NCI-H146 (cell line): ENCODE data around the gene TMEM143.
"Not testable (repeated sequence)": the region's sequence is repeated elsewhere in the genome, so short reads cannot be mapped to it uniquely, and the experiment has no call there.

ENCODE experiments used
- DNase-seq: peaks from one replicate; lab custom pipeline; 2025; lab: John Stamatoyannopoulos, UW

Gene TMEM143

DNA sequence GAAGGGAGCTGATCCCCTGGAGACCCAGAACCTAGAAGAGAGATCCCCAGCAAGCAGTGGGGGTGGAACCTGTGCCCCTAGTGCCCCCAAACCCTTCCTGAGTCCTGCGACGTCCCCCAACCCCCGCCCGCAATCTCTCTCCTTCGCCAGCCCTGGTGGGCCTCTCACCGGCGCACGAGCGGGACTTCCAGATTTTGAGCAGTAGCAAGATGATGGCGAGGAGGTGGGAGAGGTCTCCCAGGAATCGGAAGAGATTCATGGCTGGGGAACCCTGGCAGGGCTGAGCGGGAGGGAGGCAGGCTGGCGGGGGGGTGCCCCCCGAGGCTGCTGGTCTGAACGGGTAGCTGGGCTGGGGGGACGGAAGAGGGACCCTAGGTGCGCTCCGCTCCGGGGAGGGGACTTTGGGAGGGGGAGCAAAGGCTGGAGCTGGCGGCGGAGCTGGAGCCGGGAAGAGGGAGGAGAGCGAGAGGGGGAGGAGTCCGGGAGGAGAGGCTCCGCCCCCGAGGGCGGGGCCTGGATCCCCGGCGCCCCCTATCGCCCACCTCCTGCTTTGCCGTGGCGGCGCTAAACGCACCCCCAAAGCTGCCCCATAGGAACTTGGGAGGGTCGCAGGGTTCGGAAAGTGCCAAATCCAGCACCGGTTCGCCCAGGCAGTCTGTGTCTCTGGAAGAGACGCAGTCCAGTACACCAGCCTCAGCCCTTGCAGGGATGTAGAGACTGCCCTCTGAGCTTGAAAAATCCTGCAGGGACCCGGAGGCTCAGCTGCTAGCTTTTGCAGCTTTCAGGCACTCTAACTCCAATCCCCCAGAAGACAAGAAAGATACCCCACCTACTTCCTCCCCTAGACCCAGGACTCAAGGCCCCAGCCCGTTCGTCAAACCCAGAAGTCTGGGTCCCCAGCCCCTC is 27.6 kb upstream of the TMEM143 start, which contains the start of gene KDELR1:
Gene KDELR1, minus strand, starts transcription at position 452 of the 906 bp plus-strand sequence. Its CDS starts 193 bp downstream, at position 259.
- peak; percentile 71 for DNase-seq

DNA sequence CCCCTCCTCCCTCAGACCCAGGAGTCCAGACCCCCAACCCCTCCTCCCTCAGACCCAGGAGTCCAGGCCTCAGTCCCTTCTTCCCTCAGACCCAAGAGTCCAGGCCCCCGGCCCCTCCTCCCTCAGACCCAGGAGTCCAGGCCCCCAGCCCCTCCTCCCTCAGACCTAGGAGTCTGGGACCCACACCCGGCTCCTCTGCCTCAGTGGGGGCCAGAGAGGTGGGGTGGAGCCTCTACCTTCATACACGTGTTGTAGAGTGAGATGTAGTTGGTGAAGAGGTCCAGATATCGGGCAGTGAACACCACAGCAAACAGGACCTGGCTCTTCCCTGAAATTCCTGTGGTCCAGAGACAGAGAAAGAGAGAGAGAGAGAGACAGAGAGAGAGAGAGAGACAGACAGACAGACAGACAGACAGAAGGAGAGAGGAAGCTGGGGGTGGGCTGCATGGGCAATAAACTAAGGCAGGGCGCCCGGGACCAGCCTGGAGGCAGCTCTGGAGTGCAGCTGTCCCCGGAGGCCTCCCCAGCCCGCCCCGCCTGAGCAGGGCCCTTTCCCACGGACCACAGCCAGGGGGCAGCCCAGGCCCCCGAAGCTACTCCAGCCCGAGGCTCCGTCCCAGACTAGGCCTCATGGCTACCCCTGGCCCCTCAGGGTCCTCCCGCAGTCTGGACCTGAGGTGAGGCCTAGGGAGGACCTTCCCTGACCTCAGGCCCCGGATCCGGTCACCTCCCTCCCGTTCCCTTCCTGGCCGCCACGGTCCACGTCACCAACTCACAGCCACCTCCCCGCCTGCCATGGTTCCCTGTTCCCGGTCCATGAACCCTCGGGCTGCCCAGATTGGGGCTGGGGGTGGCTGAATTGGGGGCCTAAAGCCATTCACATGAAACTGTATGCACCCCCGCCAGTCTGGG is 26.7 kb upstream of the TMEM143 start:
- DNase-seq, result peak; percentile 59

DNA sequence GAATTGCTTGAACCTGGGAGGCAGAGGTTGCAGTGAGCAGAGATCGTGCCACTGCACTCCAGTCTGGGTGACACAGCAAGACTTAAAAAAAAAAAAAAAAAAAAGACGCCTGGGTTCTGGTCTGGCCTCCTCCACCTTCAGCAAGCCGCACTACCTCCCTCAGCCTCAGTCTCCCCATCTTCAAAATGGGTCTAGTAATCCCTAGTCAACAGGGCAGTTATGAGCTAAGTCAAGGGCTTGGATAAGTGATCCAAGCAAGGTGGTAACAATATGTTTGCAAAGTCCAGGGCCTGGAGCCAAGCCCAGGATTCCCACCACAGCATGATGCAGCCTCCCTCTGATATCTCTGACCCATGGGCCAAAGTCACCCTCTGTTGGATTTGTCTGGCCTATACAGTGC is 23.2 kb upstream of the TMEM143 start:
- DNase-seq, result no peak

DNA sequence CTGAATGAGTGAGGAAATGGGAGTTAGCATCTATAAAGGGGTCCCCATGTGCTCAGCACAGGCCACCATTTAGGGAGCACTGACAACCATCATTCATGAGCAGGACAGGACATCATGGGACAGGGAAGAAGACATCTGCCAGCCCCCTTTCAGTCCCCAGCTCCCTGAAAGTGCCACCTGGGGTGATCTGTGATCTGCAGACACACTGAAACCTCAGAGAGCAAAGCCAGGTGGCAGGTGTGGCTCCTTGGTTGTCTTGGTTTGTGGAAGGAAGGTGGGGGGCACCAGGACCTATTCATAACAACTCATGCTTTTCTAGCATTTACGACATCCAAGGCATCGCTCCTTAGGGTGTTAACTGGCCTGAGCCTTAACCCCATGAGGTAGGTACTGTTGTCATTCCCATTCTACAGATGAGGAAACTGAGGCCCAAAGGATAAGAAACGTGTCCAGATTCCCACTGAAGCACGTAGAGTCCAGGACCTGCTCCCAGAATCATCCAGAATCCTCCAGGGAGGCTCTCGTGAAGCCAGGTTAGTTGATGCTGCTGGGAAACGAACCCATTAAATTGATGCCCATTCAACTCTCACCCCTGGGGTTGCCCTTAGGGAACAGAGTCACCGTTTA is 21.8 kb upstream of the TMEM143 start:
- no peak for DNase-seq

DNA sequence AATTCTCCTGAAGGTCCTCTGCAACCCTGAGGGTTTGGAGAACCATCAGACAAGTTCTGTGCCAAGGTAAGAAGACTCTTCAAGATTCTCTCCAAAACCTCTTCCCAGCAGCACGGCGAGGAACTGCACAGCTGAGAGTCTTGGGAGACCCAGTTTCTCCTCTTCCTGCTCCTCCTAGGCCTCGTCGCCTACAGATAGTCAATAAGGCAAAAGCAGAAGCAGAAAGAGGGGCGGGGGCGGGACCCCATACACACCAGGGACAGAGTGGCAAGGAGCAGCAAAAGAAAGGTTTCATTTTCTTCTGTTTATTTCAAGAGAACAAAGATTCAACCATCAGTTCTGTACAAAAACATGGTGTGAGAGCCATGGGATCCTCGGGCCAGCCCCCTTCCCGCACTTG is 18.5 kb upstream of the TMEM143 start:
- DNase-seq, result no peak

DNA sequence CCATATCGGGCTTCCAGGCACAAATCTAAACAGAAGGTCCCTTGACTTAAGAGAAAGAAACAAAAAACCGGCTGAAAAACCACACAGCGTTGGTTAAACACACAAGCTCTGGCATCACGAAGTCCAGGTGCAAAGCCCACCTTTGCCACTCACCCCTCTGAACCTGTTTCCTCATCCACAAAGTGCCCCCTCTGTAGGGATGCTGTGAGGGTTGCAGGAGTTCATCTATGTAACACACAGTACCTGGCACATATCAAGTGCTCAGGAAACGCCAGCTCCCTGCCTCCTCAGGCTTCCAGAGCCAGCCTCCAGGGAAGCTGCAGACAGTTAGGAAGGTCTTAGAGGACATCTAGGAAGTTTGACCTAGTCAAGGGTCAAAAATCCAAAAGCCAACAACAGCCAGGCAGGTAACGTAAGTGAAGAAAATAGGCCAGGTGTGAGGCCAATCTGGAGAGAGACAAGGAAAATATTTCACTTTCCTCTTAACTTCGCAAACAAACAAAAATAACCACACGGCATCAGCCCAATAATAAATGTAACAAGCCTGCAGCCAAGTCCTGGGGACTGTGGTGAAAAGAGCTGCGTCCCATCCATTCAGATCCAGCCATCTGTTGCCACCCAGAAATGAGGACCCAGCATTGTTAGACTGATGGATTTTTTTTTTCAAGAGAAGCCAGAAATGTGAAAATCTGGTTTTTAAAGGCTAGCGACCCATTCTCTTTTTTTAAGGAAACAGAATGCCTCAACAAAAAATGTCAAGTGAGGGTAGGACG is 17.6 kb upstream of the TMEM143 start:
- DNase-seq, result no peak

DNA sequence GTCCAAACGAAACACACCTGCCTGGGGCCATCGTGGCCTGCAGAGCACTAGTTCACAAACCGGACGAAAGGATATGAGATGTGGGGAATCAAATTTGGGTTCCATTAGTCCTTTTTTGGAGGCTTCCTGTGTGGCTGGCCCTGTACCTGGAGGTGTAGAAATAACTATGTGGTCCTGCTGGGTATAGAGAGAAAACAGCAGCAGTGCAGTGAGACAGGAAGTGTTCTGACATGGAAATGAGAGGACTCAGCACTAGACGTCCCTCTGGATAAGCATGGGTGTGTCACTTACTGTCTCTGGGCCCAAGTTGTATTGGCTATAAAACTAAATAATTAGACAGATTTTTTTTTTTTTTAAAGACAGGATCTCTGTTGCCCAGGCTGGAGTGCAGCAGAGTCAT is 15.3 kb upstream of the TMEM143 start:
- DNase-seq, result no peak

DNA sequence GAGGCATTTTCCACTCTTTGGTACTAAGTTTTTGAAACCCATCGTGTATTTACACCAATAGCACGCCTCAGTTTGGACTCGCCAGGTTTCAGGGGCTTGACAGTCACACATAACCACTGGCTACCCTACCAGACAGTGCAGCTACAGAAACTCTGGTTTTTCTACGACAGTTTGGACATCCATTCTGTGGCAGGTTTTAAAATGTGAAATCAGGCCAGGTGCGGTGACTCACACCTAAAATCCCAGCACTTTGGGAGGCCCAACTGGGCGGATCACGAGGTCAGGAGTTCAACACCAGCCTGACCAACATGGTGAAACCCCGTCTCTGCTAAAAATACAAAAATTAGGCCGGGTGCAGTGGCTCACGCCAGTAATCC is 14.4 kb upstream of the TMEM143 start:
- DNase-seq, result no peak

DNA sequence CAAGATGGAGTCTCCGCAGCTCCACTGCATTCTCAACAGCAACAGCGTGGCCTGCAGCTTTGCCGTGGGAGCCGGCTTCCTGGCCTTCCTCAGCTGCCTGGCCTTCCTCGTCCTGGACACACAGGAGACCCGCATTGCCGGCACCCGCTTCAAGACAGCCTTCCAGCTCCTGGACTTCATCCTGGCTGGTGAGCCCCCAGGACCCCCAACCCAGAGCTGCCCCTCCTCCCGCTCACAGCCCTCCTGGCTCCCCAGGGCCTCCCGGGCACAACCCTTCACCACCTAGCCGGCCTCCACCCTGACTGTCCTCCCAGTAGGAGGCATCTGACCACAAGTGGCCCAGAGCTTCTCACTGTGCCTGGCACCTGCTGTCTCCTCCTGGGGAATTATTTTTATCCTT is 9.8 kb upstream of the TMEM143 start:
- no peak for DNase-seq

DNA sequence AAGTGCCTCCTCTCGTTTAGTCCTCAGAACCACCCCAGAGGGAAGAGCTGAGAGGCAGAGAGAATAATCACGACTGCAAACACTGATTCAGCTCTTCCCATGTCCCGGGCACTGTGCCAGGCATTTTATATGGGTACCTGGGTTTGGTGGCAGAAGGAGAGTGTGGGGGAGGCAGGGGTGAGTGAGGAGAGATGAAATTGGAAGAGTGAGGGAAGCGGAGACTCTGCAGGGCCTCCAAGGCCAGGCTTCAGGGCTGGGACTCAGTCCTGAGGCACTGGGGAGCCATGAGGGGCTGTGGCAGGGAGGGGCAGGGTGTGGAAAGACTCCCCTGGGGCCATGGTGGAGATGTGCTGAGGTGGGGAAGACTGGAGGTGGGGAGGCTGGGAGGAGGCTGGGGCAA is 9.2 kb upstream of the TMEM143 start:
- DNase-seq, result peak; percentile 41

DNA sequence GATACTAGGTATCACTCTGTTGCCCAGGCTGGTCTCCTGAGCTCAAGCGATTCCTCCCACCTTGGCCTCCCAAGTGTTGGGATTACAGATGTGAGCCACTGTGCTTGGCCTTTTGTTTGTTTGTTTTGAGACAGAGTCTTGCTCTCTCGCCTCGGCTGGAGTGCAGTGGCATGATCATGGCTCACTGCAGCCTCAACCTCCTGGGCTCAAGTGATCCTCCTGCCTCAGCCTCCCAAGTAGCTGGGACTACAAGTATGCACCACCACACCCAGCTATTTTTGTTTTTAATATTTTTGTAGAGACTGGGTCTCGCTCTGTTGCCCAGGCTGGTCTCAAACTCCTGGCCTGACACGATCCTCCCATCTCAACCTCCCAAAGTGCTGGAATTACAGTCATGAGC is 8.0 kb upstream of the TMEM143 start:
- DNase-seq, result not testable (repeated sequence)

DNA sequence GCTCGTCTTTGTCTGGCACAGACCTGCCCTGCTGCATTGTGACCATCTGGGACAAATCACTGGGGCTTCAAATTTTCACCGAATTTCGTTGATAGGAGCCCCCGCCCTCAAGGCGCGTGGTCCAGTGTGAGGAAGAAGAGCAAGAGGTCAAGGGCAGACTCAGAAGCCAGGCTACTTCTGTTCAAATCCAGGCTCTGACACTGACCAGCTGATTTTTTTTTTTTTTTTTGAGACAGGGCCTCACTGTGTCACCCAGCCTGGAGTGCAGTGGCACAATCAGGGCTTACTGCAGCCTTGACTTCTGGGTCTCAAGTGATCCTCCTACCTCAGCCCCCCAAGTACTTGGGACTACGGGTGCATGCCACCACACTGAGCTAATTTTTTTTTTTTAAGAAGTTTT is 7.6 kb upstream of the TMEM143 start:
- DNase-seq, result no peak

DNA sequence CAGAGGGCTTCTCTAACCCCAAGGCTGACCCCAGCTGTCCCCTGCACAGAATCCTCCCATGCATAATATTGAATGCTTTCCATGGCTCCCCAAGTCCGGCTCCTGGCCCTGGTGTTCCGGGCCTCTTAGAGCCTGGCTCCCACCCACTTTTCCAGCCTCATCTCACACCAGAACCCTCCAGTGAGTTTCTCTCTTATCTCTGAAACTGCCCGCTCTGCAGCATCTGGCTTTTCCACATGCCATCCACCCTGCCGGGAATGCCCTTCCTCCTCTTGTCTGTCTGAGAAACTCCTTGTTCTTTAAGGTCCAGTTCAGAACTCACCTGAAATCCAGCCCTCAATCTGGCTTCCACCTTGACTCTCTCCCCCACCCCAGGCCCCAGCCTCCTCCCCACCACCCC is 7.2 kb upstream of the TMEM143 start:
- DNase-seq, result no peak

DNA sequence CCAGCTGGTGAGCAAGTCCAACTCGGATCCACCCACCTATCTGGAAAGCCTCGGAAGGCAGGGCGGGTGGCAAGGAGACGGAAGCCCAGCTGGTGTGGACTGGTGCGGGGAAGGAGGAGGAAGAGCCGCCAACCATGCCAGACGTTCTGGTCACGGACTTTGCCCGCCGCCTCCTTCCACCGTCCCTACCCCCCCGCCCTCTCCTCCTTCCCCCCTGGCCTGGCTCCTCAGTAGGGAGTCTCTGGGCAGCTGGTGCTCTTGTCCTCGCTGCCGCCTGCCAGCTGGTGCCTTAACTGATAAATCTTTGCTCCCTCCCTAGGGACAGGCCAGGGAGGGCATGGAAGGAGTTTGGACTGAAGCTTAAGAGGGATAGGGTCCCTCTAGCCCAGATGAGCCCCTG is 5.2 kb upstream of the TMEM143 start:
- peak; percentile 90 for DNase-seq

DNA sequence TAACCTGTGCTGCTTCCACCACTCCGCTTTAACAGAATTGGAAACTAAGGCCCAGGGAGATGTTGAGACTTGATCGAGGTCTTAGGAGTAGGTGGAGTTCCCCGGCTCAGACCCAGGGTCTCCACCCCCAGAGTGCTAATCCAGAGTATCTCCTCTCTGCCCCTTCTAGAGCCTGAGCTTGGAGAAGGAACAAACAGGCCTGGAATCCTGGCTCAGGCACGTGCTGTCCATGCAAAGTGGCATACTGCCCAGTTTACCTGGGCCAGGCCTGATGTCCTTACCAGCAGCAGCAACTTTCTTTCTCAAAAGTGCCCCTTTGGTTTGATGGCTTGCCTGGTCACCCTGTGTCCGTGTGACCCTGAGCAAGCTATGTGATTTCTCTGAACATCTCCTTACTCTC is 4.1 kb upstream of the TMEM143 start:
- no peak for DNase-seq

DNA sequence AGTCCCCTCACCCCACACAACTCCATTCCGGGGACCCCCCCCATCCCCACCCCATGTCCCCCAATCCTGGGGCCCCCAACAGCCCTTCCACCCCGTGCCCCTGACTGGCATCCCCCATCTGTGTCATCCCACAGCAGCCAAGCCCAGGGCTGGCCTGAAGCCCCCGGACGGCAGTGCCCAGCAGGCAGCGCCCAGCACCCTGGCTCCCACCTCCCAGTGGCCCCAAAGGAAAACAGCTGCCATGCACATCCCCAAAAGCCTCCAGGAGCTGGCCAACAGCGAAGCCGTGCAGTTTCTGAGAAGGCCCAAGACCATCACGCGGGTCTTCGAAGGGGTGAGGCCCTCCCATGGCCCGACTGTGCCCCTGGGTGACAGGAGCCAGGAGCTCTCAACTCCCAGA is 1.9 kb upstream of the TMEM143 start:
- DNase-seq, result no peak

DNA sequence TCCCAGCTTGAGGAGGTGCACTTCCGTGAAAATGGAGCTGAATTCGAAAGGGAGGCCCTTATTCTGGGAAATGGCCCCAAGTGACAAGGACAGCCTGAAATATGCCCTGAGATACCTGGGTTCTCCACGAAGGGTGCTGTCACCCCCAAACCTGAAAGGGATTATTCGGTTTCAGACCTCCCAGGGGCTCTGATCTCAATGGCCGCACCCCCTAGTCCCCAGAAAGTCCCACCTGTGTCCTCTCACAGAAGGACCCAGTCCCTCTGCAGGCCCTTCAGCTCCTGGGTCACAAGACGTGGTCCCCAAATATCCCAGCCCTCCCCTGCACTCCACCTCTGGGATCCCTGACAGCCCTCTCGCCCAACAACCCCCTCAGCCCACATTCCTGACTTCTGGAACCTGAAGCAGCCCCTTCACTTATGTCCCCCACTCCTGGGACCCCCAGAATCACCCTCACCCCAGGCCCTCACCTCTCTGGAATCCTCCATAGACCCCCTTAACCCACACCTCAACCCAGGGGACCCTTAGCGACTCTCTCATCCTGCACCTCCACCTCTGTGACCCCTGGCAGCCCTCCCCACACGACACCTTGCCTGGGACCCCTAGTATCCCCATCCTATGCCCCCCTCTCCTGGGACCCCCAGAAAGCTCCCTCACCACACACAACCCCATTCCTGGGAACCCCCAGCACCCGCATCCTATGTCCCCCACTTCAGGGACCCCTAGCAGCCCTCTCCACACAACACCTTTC is 1.0 kb upstream of the TMEM143 start:
- no peak for DNase-seq

DNA sequence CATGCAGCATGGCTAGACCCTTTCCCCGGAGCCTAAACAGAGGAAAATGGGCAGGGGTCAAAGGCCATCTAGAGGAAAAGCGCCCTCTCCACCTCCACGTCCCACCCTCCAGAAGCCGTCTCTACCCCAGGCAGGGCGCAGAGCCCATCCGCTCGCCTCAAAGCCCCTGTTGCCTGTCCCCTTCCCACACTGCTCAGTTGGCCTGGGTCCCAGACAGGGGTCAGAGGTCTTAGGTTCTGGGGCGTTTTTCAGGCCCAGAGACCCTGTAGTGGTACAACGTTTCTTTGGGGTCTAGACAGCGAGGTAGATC is 285 bp downstream of the TMEM143 start:
- no peak for DNase-seq

DNA sequence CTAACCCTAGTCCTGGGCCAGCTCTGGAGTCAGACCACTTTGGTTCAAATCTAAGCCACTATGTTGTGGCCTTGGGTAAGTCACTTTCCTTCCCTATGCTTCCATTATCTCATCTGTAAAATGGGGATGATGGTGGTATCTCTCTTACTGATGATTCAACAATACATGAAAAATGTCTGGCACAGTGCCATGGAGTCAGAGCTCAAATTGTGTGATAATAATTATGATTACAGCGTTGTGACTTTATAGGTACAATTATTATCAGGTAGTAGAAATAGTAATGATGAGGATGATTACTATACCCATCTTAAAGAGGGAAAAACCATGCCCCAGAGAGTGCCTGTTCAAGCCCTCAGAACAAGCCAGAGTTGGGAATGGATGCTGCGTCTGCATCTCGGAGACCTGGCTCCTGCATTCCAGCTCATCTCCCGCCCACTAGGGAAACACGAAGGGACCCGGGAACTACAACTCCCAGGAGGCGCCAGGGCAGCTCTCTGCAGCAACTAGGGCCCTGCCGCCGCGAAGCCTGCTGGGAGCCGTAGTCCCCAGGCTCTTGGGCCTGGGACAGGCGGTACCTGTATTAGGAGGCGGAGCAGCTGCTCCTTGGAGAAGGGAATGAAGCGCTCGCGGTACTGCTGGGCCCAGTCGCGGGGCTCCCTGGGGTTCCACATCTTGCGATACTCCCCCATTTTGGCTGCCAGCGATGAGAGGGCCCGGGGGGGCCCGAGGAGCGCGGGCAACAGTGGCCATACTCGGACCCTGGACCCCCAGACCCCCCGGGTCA is 832 bp downstream of the TMEM143 start:
- DNase-seq, result peak; percentile 99

DNA sequence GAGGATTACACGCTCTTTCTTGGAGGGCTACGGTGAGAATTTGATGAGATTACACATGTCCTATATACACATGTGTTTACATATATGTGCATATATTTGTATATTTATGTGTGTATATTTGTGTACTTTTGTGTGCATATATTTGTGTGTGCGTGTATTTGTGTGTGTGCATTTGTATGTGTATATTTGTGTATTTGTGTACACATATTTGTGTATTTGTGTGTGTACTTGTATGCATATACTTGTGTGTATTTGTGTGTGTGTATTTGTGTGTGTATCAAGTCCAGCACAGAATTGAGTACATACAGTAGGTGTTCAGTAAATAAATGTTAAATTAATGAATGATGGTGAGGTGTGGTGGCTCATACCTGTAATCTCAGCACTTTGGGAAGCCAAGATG is 1.8 kb downstream of the TMEM143 start:
- DNase-seq, result no peak
